Renal cortex interstitium (tissue), 11 donors: Measurements from ENCODE around the gene COMMD4. TPM values are rescaled to one million over a fixed set of nuclear protein-coding genes. Genes with fewer than 3 reads are reported as not detected.
"Not testable (repeated sequence)": the region's sequence is repeated elsewhere in the genome, so short reads cannot be mapped to it uniquely, and the experiment has no call there.

Experiments used
- DNase-seq, 11 donors: peaks; one replicate each; pipeline ENCODE4 v3.0.0-alpha.2; 2013; ENCODE audit warnings: low read depth in 9 of 11, low spot score in 4 of 11; ENCODE audit errors: extremely low read depth in 1 of 11
- polyA plus RNA-seq, 3 donors: library from polyadenylated mRNA; unstranded; fragments of 120-200 nt; gene quantifications; one replicate each; pipeline ENCODE4 v1.2.1, GENCODE V29; 2013; ENCODE audit not compliant: insufficient read length in 3 of 3

Gene COMMD4
- polyA plus RNA-seq, 3 donors, result 81.8 to 107 (median 99.9) TPM

DNA sequence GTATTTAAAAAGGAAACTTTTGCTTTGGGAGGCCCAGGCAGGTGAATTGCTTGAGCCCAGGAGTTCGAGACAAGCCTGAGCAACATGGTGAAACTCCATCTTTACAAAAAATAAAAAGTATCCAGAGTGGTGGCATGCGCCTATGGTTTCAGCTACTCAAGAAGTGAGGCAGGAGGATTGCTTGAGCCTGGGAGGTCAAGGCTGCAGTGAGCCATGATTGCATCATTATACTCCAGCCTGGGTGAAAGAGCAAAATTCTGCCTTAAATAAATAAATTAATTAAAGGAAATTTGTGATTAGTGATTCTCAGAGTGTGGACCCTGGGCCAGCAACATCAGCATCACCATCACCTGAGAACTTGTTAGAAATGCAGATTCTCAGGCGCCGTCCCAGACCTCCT lies 9.9 kb upstream of the COMMD4 start:
- DNase-seq, result no peak

DNA sequence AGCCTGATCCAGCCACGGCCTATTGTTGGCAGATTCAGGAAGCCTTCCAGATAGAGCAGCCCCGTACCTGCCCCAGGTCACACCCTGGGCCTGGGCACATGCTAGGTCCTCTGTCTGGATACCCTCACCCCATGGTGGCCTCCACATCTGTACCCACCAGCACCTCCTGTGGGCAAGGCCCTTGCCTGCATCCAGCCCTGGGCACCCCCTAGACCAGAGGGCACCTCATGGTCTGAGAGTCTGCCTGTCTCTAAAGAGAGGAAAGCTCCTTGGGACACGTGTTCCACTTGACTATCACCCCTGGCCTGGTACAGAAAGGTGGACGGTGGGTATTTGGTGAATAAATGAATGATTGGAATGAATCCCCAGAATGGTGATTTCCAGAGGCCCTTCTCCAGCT lies 8.9 kb upstream of the COMMD4 start:
- DNase-seq, result no peak

DNA sequence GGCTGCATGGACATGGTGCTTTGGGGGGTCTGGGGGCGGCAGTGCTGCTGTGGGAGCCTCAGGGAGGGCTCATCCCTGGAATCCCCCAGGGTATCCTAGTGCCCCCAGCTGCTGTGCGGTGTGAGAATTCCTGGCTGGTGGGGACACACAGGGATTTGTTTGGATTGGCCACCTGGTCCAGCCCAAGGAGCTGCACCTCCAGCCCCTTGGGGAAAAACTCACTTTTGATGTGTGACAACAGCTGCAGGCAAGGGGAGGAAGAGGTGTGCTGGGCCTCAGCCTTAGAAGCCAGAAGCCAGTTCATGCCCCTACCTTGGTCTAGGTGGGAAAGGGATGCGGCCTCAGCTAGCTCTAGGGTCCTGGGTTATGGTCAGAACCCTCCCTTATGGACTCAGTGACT lies 8.4 kb upstream of the COMMD4 start:
- DNase-seq, result no peak

DNA sequence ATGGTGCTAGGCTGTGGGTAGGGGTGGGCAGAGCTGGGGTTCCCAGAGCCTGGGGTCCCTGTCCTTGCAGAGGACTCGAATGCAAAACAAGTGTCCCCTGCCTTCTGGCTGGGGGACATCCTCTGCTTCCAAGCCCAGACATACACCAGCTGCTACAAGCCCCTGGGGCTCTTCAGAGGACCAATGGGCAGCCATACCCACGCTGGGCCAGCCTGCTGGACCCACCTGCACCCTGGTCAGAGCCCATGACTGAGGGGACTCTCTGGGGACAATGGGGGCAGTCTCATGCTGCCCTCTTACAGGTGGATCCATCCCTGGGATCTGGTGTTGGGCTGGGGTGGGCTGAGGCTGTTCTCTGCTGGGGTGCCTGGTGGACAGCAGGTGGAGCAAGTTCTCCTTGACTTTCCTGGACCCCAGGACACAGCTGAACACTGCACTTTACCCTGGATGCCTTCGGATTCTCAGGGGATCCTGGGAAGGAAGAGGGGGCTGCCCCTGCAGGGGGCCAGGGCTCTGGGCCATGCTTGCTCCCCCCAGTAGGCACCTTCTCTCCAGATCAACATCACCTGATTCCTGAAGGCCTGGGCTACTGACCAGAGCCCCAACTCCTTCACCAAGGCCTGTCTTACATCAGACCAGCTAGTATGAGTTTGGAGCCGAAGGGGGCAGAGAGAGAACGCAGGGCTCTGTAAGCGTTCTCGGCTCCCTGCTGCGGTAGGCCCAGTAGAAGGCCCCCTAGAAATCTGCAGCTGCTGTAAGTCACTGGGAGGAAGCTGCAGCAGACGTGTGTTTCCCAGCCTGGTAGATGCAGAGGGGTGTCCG lies 7.2 kb upstream of the COMMD4 start:
- DNase-seq, result no peak

DNA sequence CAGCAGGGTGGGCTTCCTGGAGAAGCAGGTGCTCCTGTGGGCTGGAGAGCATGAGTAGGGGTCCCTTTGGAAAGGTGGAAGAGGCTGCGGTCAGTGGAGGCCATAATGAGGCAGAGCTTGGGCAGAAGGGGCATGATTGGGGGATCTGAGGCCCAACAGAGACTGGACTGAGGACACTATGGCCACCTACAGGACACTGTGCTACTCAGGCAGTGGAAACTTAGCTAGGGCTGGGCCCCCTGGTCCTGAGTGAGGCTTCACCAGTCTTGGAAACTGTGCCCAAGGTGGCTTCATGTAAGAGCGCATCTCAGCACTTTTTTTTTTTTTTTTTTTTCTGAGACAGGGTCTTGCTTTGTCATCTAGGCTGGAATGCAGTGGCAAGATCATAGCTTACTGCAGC lies 6.3 kb upstream of the COMMD4 start:
- no peak for DNase-seq

DNA sequence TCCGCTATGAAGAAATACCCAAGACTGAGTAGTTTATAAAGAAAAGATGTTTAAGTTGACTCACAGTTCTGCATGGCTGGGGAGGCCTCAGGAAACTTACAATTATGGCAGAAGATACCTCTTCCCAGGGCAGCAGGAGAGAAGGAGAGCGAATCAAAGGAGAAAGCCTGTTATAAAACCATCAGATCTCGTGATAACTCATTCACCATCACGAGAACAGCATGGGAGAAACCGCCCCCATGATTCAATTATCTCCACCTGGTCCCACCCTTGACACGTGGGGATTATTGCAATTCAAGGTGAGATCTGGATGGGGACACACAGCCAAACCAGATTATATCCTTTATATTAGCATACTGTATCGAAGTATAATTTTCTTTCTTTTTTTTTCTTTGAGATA lies 3.8 kb upstream of the COMMD4 start:
- not testable (repeated sequence) for DNase-seq

DNA sequence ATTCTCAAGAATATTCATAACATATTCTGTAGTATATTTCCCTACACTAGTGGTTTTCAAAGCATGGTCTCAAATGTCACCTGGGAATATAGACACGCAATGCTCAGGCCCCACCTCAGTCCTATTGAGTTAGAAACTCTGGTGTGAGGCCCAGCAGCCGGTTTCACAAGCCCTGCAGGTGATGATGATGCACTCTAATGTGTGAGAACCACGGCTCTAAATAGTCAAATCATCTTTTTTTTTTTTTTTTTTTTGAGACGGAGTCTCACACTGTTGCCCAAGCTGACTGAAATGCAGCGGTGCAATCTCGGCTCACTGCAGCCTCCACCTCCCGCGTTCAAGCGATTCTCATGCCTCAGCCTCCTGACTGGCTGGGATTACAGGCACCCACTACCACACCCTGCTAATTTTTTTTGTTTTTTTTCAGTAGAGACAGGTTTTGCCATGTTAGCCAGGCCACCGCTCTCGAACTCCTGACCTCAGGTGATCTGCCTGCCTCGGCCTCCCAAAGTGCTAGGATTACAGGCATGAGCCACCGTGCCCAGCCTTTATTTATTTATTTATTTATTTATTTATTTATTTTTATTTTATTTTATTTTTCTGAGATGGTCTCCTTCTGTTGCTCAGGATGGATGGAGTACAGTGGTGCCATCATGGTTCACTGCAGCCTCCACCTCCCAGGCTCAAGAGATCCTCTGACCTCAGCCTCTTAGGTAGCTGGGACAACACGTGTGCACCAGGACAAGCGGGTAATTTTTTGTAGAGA lies 2.0 kb upstream of the COMMD4 start:
- DNase-seq, result not testable (repeated sequence)

DNA sequence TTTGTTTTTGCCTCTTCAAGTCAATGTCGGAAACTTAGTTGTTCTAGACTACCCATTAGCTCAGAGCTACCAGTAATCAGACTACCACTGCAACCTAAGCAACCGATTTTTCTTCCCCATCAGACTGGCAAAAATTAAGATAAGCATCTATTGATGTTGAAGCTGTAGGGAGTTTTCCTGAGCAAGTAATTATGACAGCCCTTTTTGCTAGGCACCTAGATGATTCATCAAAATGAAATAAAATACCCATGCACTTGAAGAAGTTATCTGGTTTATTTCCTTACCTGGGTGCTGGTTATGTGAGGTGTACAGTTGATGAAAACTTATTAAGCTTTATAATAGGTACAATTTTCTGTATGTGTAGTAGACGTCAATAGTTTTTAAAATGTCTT lies 554 bp upstream of the COMMD4 start:
- no peak for DNase-seq

DNA sequence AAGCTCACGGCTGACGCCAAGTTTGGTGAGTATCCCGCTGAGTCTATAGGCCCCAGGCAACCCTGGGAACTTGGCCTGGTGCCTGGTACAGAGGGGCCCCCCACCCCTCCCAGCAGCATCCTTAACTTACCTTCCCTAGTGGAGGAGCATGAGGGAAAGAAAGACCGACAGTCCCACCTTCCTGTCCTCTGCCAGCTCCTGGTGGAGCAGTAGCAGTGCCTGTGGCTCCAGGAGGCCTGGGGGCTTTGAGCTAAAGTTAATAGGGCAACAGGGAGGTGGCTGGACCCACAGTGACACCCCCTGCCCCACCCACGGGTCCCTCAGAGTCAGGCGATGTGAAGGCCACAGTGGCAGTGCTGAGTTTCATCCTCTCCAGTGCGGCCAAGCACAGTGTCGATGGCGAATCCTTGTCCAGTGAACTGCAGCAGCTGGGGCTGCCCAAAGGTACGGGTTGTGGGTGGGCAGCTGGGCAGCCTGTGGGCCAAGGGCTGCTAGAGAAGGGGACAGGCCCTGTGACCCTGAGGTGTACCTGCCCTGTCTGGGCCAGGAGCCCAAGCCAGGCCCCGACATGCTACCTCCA lies 2.9 kb downstream of the COMMD4 start:
- no peak for DNase-seq

DNA sequence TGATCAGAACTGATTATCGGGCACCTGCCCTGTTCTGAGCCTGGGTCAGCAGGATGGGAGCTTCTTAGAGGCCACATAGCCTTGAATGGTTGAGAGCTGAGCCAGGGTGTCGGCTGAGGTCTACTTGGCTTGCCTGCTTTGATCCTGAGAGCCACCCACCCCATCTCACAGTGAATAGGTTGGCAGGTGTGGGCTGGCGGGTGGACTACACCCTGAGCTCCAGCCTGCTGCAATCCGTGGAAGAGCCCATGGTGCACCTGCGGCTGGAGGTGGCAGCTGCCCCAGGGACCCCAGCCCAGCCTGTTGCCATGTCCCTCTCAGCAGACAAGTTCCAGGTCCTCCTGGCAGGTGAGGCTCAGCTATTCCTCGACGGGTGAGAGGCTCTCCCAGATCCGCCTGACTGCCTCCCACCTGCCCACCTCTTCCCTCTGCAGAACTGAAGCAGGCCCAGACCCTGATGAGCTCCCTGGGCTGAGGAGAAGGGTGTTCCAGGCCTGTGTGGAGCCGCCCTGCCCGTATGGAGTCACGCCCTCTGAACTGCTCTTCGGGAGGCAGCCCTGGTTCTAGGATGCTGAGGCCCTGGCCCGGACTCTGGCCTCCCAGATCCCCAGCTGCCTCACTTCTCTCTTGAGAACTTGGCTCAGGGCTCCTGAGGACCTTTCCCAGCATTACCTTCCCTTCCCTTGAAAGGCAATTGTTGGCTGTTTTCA lies 3.8 kb downstream of the COMMD4 start:
- no peak for DNase-seq

DNA sequence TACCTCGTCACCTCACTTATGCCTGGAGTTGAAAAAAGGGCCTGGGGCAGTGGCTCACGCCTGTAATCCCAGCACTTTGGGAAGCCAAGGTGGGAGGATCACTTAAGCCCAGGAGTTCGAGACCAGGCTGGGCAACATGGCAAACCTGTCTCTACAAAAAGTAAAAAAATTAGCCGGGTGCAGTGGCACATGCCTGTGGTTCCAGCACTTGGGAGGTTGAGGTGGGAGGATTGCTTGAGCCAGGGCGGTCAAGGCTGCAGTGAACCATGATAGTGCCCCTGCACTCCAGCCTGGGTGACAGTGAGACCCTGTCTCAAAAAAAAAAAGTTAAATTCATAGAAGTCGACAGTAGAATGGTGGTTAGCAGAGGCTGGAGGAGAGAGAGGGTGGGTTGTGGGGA lies 6.4 kb downstream of the COMMD4 start:
- no peak for DNase-seq

DNA sequence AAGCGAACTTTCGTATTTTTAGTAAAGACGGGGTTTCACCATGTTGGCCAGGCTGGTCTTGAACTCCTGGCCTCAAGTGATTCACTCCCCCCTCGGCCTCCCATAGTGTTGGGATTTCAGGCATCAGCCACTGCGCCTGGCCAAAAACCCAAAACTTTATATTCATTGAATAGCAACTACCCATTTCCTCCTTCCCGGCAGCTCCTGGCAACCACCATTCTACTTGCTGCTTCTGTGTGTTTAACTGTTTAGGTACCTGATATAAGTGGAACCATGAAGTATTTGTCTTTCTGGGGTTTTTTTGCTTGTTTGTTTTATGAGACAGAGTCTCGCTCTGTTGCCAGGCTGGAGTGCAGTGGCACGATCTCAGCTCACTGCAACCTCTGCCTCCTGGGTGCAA lies 8.1 kb downstream of the COMMD4 start:
- DNase-seq, result not testable (repeated sequence)

DNA sequence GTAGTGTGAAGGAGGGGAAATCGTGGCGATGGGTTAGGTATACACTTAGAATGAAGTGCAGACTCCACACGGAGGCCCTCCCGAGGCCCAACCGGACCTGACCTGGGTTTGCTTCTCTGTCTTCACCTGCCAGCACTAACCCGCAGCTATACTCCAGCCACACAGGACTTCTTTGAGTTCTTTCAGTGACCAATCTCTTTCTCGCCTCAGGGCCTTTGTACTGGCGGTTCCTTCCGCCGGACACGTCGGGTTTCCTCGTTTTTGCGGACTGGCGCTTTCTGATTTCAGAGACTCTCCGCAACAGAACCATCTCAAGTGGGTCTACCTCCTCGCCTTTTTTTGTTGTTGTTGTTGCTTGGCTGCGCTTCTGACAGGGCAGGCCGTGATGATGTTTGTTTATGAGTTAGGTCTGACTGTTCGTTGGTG lies 10.9 kb downstream of the COMMD4 start, which contains the start of gene NEIL1:
TSS of gene NEIL1 (plus strand) at position 244 of the 426 bp plus-strand sequence. CDS start 1,867 bp downstream, outside the sequence.
- DNase-seq, result peak in 1 of 11 donors; percentile 7

DNA sequence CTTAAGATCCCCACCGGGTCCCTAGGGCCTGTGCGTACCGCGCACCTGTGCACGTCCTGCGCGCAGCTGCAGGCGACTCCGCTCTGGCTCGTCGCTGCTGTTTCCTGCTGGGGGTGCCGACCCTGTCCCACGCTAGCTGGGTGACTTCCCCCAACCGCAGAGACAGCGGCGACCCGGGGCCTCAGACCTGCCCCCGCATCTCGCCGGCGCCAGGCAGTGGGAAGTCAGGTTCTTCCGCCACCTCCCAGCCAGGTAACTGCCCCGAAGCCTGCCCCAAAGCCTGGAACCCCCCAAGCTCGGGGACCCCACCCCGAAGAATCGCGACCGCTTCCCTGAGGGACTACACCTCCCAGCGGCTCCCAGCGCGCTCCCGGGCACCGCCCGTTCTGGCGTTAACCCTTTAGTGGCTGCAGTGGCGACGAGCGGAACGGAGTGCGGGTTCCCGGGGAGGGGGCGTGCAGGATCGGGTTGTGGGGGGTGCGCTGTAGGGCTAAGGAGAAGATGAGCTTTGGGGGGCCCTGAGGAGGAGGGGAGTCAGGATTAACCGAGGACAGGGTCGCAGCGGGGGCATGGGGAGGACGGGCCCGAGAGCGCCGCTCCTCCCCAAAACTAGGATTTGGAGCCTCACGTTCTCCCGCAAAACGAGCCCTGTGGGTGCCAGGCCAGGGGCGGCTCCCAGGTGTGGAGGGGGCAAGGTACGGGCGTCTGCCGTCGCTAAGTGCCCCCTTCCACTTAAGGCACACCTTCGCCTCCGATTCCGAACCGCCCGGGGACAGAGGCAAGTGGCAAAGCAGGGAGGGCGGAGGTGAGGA lies 11.6 kb downstream of the COMMD4 start:
- peak in 5 of 11 donors; percentile 20 to 43 (median 27) for DNase-seq

DNA sequence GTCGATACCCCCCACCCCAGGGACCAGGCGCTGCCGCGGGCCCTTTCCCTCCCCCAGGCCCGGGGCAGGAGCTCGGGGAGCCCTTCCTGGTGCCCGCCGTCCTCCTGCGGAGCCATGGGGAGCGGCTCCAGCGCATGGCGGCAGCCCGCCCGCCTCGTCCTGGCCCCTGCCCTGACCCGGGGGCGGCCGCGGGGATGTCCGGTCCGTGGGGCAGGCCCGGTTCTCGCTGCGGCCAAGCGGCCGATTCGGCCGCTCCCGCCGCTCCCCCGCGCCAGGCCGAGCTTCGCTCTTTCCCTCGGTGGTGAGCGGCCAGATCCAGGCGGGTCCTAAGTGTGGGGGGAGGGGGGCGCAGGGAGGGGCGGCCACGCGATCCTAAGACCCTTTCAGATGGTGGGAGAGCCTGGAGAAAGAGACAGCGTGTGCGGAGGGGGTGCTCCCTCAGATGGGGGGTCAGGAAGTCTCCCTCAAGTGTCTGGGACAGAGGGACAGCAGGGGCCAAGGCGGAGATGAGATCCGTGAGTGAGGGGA lies 12.2 kb downstream of the COMMD4 start:
- DNase-seq, result peak in 3 of 11 donors; percentile 4 to 20 (median 7)

DNA sequence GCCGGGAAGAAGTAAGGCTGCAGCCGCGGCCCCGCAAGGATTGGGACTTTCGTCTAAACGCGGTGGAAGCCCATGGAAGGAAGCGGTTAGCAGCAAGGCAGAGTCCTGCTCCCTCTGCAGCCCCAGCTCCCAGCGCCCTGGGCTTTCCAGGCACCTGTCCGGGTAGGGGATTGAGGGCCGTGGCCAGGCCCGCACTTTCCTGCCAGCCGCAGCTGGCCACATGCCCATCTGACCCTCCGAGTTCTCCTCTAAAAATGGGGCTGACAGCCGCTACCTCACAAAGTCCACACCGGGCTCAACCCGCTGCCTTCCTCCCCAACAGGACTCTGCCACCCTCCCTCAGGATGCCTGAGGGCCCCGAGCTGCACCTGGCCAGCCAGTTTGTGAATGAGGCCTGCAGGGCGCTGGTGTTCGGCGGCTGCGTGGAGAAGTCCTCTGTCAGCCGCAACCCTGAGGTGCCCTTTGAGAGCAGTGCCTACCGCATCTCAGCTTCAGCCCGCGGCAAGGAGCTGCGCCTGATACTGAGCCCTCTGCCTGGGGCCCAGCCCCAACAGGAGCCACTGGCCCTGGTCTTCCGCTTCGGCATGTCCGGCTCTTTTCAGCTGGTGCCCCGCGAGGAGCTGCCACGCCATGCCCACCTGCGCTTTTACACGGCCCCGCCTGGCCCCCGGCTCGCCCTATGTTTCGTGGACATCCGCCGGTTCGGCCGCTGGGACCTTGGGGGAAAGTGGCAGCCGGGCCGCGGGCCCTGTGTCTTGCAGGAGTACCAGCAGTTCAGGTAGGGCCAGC lies 12.9 kb downstream of the COMMD4 start:
- peak in 2 of 11 donors; percentile 2 to 7 for DNase-seq

DNA sequence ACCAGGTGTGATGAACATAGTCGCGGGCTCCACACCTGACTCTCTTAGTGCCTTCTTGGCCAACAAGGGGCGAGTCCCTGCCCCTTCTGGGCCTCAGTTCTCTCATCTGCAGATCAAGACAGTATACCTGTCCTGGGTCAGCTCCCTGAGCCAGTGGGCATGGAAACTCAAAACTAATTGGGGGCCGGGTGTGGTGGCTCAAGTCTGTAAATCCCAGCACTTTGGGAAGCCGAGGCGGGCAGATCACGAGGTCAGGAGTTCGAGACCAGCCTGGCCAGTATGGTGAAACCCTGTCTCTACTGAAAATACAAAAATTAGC lies 13.4 kb downstream of the COMMD4 start:
- DNase-seq, result not testable (repeated sequence)
